K562 (cell line): ENCODE measurements around the gene CRYBA1. TPM values are rescaled to one million over a fixed set of nuclear protein-coding genes. Genes with fewer than 3 reads are reported as not detected.

Source experiments
- CREB1 ChIP-seq, 2 experiments: sonication (generic) in 1 of 2; formaldehyde crosslinking in 1 of 2; IDR thresholded peaks; 2 replicates each; pipeline versions ENCODE4 v1.6.1 to v1.8.0; 2012 to 2022; ENCODE audit warnings: inconsistent platforms in 1 of 2, mild to moderate bottlenecking in 1 of 2, missing genetic modification reagents in 1 of 2, moderate library complexity in 1 of 2
- ELK3 ChIP-seq: fragments of 450-650 bp; formaldehyde crosslinking; IDR thresholded peaks from 2 replicates; pipeline ENCODE4 v1.4.0; 2020; ENCODE audit warnings: mild to moderate bottlenecking
- FOXP1 ChIP-seq: sonication (generic); formaldehyde crosslinking; IDR thresholded peaks from 2 replicates; pipeline ENCODE4 v1.8.0; 2022; ENCODE audit warnings: mild to moderate bottlenecking, missing genetic modification reagents
- HMG20B ChIP-seq: fragments of 250-450 bp; sonication (Bioruptor Pico); IDR thresholded peaks from 2 replicates; pipeline ENCODE4 v1.5.0; 2021; ENCODE audit warnings: mild to moderate bottlenecking
- NEUROD1 ChIP-seq: fragments of 150-350 bp; IDR thresholded peaks from 2 replicates; pipeline ENCODE4 v1.6.1; 2014; ENCODE audit warnings: borderline replicate concordance, low read length, low read depth; ENCODE audit not compliant: partially characterized antibody
- NFYB ChIP-seq: IDR thresholded peaks from 2 replicates; pipeline ENCODE4 v1.6.1; 2011; ENCODE audit warnings: mild to moderate bottlenecking, moderate library complexity; ENCODE audit not compliant: insufficient read length; ENCODE audit errors: extremely low read depth
- NR2C2 ChIP-seq, 2 experiments: fragments of 200-800 bp in 1 of 2; sonication (Bioruptor generic) in 1 of 2; sonication (generic) in 1 of 2; formaldehyde crosslinking in 1 of 2; IDR thresholded peaks; 2 replicates each; pipeline versions ENCODE4 v1.6.1 to v1.8.0; 2016 to 2022; ENCODE audit warnings: mild to moderate bottlenecking in 1 of 2, missing compliant biosample characterization in 1 of 2, missing genetic modification characterization in 1 of 2, missing genetic modification reagents in 1 of 2
- SMAD3 ChIP-seq: fragments of 450-650 bp; formaldehyde crosslinking; conservative IDR thresholded peaks from 2 replicates; pipeline ENCODE4 v1.4.0; 2020; ENCODE audit warnings: mild to moderate bottlenecking
- THAP12 ChIP-seq: fragments of 250-450 bp; sonication (Bioruptor Pico); IDR thresholded peaks from 2 replicates; pipeline ENCODE4 v1.9.0; 2021; ENCODE audit warnings: mild to moderate bottlenecking, inconsistent platforms
- ZC3H4 ChIP-seq: sonication (generic); formaldehyde crosslinking; IDR thresholded peaks from 2 replicates; pipeline ENCODE4 v1.9.0; 2021; ENCODE audit warnings: missing genetic modification reagents, borderline replicate concordance
- ZNF134 ChIP-seq: fragments of 250-450 bp; sonication (Bioruptor Pico); conservative IDR thresholded peaks from 2 replicates; pipeline ENCODE4 v1.4.0; 2020
- ZNF224 ChIP-seq: sonication (generic); formaldehyde crosslinking; IDR thresholded peaks from 2 replicates; pipeline ENCODE4 v1.8.0; 2022; ENCODE audit warnings: mild to moderate bottlenecking, missing genetic modification reagents
- ZNF512 ChIP-seq: IDR thresholded peaks from 2 replicates; pipeline ENCODE4 v1.6.1; 2016; ENCODE audit warnings: missing genetic modification characterization, missing compliant biosample characterization
- polyA plus RNA-seq, 8 experiments: library from polyadenylated mRNA; depleted of rRNA in 4 of 8; stranded (reverse) in 5 of 8; unstranded in 3 of 8; fragments of >200 nt; fragmentation: Nextera tagmentation in 2 of 8; fragmentation: Illumina TruSeq in 1 of 8; extraction: Ambion mirVana in 2 of 8; extraction: Trizol in 1 of 8; gene quantifications; 2 replicates each; pipeline versions ENCODE4 v1.2.1 to v1.2.3, GENCODE V29; 2011 to 2014; ENCODE audit warnings: inconsistent platforms in 1 of 8, missing spikeins in 1 of 8
- total RNA-seq, 7 experiments: library from RNA; depleted of rRNA in 6 of 7; stranded (reverse); fragments of >200 nt in 6 of 7; fragmentation: Illumina TruSeq in 2 of 7; extraction: Trizol in 2 of 7; gene quantifications; 2 replicates each; pipeline versions ENCODE4 v1.2.1 to v1.2.3, GENCODE V29; 2011 to 2021; ENCODE audit warnings: low replicate concordance in 1 of 7
- TF ChIP-seq, protein P1 (sequence below): fragments of 250-450 bp; sonication (Bioruptor Pico); IDR thresholded peaks from 2 replicates; pipeline ENCODE4 v1.5.0; 2021
- TF ChIP-seq, protein P2 (sequence below): sonication (generic); formaldehyde crosslinking; IDR thresholded peaks from 2 replicates; pipeline ENCODE4 v1.8.1; 2022; ENCODE audit warnings: missing genetic modification reagents

The CRYBA1 gene
- total and polyA plus RNA-seq, 9 of the 15 experiments (the other 6 are each of a cell fraction or from before 2014, with no cell fraction given), result not detected

- TF ChIP-seq, protein P1, sequence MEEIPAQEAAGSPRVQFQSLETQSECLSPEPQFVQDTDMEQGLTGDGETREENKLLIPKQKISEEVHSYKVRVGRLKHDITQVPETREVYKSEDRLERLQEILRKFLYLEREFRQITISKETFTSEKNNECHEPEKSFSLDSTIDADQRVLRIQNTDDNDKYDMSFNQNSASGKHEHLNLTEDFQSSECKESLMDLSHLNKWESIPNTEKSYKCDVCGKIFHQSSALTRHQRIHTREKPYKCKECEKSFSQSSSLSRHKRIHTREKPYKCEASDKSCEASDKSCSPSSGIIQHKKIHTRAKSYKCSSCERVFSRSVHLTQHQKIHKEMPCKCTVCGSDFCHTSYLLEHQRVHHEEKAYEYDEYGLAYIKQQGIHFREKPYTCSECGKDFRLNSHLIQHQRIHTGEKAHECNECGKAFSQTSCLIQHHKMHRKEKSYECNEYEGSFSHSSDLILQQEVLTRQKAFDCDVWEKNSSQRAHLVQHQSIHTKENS, result no peak
- no peak for TF ChIP-seq ZNF512 (tag)
- TF ChIP-seq ELK3 (CRISPR knock-in tag), result no peak
- peak; percentile 48 for TF ChIP-seq NEUROD1
- TF ChIP-seq ZNF224 (CRISPR knock-in tag), result no peak
- peak; percentile 94 for TF ChIP-seq THAP12 (CRISPR knock-in tag)
- peak; percentile 26; the same call in 1 of the 2 replicates for TF ChIP-seq NR2C2 (CRISPR knock-in tag; IDR thresholded peaks at IDR 0.05)
- TF ChIP-seq NR2C2 (tag; IDR thresholded peaks at IDR 0.05), result peak; percentile 80
- TF ChIP-seq NFYB, result peak; percentile 87
- TF ChIP-seq HMG20B (CRISPR knock-in tag), result no peak
- TF ChIP-seq ZNF134 (CRISPR knock-in tag), result peak; percentile 52
- TF ChIP-seq ZC3H4 (CRISPR knock-in tag), result no peak; the same call in 1 of the 2 replicates
- TF ChIP-seq CREB1 (IDR thresholded peaks at IDR 0.05), result peak; percentile 82
- TF ChIP-seq CREB1 (CRISPR knock-in tag; IDR thresholded peaks at IDR 0.05), result peak; percentile 83
- peak; percentile 49; the same call in 1 of the 2 replicates for TF ChIP-seq FOXP1 (CRISPR knock-in tag)
- TF ChIP-seq SMAD3, result 0 out of 2 replicates have a peak, but pooled peaks have one; percentile 64
- TF ChIP-seq, protein P2, sequence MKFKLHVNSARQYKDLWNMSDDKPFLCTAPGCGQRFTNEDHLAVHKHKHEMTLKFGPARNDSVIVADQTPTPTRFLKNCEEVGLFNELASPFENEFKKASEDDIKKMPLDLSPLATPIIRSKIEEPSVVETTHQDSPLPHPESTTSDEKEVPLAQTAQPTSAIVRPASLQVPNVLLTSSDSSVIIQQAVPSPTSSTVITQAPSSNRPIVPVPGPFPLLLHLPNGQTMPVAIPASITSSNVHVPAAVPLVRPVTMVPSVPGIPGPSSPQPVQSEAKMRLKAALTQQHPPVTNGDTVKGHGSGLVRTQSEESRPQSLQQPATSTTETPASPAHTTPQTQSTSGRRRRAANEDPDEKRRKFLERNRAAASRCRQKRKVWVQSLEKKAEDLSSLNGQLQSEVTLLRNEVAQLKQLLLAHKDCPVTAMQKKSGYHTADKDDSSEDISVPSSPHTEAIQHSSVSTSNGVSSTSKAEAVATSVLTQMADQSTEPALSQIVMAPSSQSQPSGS (CRISPR knock-in tag), result no peak
Observed at GRCh38 chr17:29293890-29294579, 47.4 kb downstream of the CRYBA1 start, which contains the start of gene NUFIP2 (continued).
